H9 (cell line): ENCODE results near the gene PTPRB. TPM values are rescaled to one million over a fixed set of nuclear protein-coding genes. Genes with fewer than 3 reads are reported as not detected.

Experiments
- DNase-seq: peaks from one replicate; pipeline ENCODE4 v3.0.0-alpha.2; 2017
- H2AFZ ChIP-seq: one replicate; pipeline ENCODE4 v1.6.1; 2013; ENCODE audit warnings: mild to moderate bottlenecking, low read length, control low read depth, moderate library complexity
- H2AK5ac ChIP-seq: 2 replicates; pipeline ENCODE4 v1.6.1; 2013; ENCODE audit warnings: low read length, control low read depth, mixed read lengths; ENCODE audit not compliant: insufficient read length
- H2BK120ac ChIP-seq: one replicate; pipeline ENCODE4 v1.6.1; 2013; ENCODE audit warnings: low read depth, mild to moderate bottlenecking, low read length, control low read depth, inconsistent platforms; ENCODE audit not compliant: poor library complexity, severe bottlenecking
- H2BK12ac ChIP-seq: 2 replicates; pipeline ENCODE4 v1.6.1; 2013; ENCODE audit warnings: low read length, control low read depth, mixed read lengths, low read depth; ENCODE audit not compliant: insufficient read length
- H2BK15ac ChIP-seq: 2 replicates; pipeline ENCODE4 v1.6.1; 2013; ENCODE audit warnings: low read depth, low read length, control low read depth
- H2BK20ac ChIP-seq: one replicate; pipeline ENCODE4 v1.6.1; 2013; ENCODE audit warnings: low read depth, mild to moderate bottlenecking, low read length, control low read depth, inconsistent platforms; ENCODE audit not compliant: poor library complexity, severe bottlenecking
- H2BK5ac ChIP-seq: 2 replicates; pipeline ENCODE4 v1.6.1; 2013; ENCODE audit warnings: low read length, control low read depth, mixed read lengths; ENCODE audit not compliant: insufficient read length
- H3K14ac ChIP-seq: 2 replicates; pipeline ENCODE4 v1.6.1; 2013; ENCODE audit warnings: low read length, control low read depth; ENCODE audit not compliant: insufficient read depth
- H3K18ac ChIP-seq: 2 replicates; pipeline ENCODE4 v1.6.1; 2013; ENCODE audit warnings: low read depth, mild to moderate bottlenecking, mixed read lengths, low read length, control low read depth; ENCODE audit not compliant: insufficient read length
- H3K23ac ChIP-seq: 2 replicates; pipeline ENCODE4 v1.6.1; 2013; ENCODE audit warnings: low read length, control low read depth, mixed read lengths, low read depth; ENCODE audit not compliant: insufficient read length
- H3K23me2 ChIP-seq: 2 replicates; pipeline ENCODE4 v1.6.1; 2013; ENCODE audit warnings: low read depth, mild to moderate bottlenecking, mixed read lengths, low read length, control low read depth; ENCODE audit not compliant: insufficient read length, poor library complexity, severe bottlenecking
- H3K27ac ChIP-seq: 2 replicates; pipeline ENCODE4 v1.5.1; 2013; ENCODE audit warnings: low read length, control low read depth, mixed read lengths, low read depth; ENCODE audit not compliant: insufficient read length
- H3K27me3 ChIP-seq: 2 replicates; pipeline ENCODE4 v1.6.1; 2013; ENCODE audit warnings: low read length, control low read depth, inconsistent platforms; ENCODE audit not compliant: insufficient read depth
- H3K4ac ChIP-seq: 2 replicates; pipeline ENCODE4 v1.6.1; 2013; ENCODE audit warnings: low read depth, mild to moderate bottlenecking, control low read depth, inconsistent platforms, low read length, moderate library complexity
- H3K4me1 ChIP-seq: 2 replicates; pipeline ENCODE4 v1.6.1; 2013; ENCODE audit warnings: low read length, control low read depth, inconsistent platforms; ENCODE audit not compliant: insufficient read depth
- H3K4me2 ChIP-seq: 2 replicates; pipeline ENCODE4 v1.6.1; 2013; ENCODE audit warnings: low read length, control low read depth, mixed read lengths; ENCODE audit not compliant: insufficient read length, insufficient read depth
- H3K56ac ChIP-seq: 2 replicates; pipeline ENCODE4 v1.6.1; 2013; ENCODE audit warnings: low read depth, mild to moderate bottlenecking, mixed read lengths, low read length, control low read depth; ENCODE audit not compliant: insufficient read length
- H3K79me1 ChIP-seq: 2 replicates; pipeline ENCODE4 v1.6.1; 2013; ENCODE audit warnings: low read depth, mild to moderate bottlenecking, moderate library complexity, low read length, control low read depth, inconsistent platforms; ENCODE audit not compliant: insufficient read depth, poor library complexity, severe bottlenecking
- H3K79me2 ChIP-seq: 2 replicates; pipeline ENCODE4 v1.6.1; 2013; ENCODE audit warnings: low read length, control low read depth, inconsistent platforms; ENCODE audit not compliant: insufficient read depth
- H3K9ac ChIP-seq: 2 replicates; pipeline ENCODE4 v1.6.1; 2013; ENCODE audit warnings: low read length, control low read depth, mixed read lengths; ENCODE audit not compliant: insufficient read length; ENCODE audit errors: extremely low read depth
- H3K9me3 ChIP-seq: one replicate; pipeline ENCODE4 v1.6.1; 2013; ENCODE audit warnings: low read depth, low read length, inconsistent platforms; ENCODE audit not compliant: control insufficient read depth
- H3T11ph ChIP-seq: one replicate; pipeline ENCODE4 v1.6.1; 2013; ENCODE audit warnings: mild to moderate bottlenecking, low read length, control low read depth, inconsistent platforms
- H4K20me1 ChIP-seq: one replicate; pipeline ENCODE4 v1.6.1; 2013; ENCODE audit not compliant: control insufficient read depth, insufficient read length, insufficient read depth
- H4K5ac ChIP-seq: 2 replicates; pipeline ENCODE4 v1.6.1; 2013; ENCODE audit warnings: low read depth, mild to moderate bottlenecking, mixed read lengths, low read length, control low read depth; ENCODE audit not compliant: insufficient read length
- H4K8ac ChIP-seq: replicated peaks from 2 replicates; pipeline ENCODE4 v1.6.1; 2013; ENCODE audit warnings: low read length, control low read depth, mixed read lengths, low read depth; ENCODE audit not compliant: insufficient read length
- H4K91ac ChIP-seq: 2 replicates; pipeline ENCODE4 v1.6.1; 2013; ENCODE audit warnings: low read depth, mild to moderate bottlenecking, moderate library complexity, mixed read lengths, low read length, control low read depth; ENCODE audit not compliant: insufficient read length
- H3K27ac Mint-ChIP-seq, 3 experiments: 2 replicates in 2 of 3; 3 replicates in 1 of 3; pipeline ENCODE4 v1.8.0; 2020 to 2021; ENCODE audit warnings: mixed read lengths in 3 of 3, mild to moderate bottlenecking in 1 of 3, moderate library complexity in 1 of 3
- H3K27me3 Mint-ChIP-seq: 2 replicates; pipeline ENCODE4 v1.8.0; 2021; ENCODE audit warnings: low read depth, mild to moderate bottlenecking, moderate library complexity, mixed read lengths
- H3K36me3 Mint-ChIP-seq, 3 experiments: 2 replicates in 2 of 3; 3 replicates in 1 of 3; pipeline ENCODE4 v1.8.0; 2020 to 2021; ENCODE audit warnings: low read depth in 3 of 3, mixed read lengths in 3 of 3; ENCODE audit not compliant: insufficient read depth in 1 of 3
- H3K4me1 Mint-ChIP-seq, 2 experiments: 2 replicates each; pipeline ENCODE4 v1.8.0; 2020; ENCODE audit warnings: mixed read lengths in 2 of 2
- H3K4me3 Mint-ChIP-seq, 2 experiments: 2 replicates in 1 of 2; 3 replicates in 1 of 2; pipeline ENCODE4 v1.8.0; 2020 to 2021; ENCODE audit warnings: mild to moderate bottlenecking in 2 of 2, mixed read lengths in 2 of 2, moderate library complexity in 1 of 2
- H3K9me3 Mint-ChIP-seq, 2 experiments: 2 replicates in 1 of 2; 3 replicates in 1 of 2; pipeline ENCODE4 v1.8.0; 2020; ENCODE audit warnings: mild to moderate bottlenecking in 2 of 2, mixed read lengths in 2 of 2, moderate library complexity in 1 of 2
- WGBS: extraction: QIAGEN DNeasy Blood & Tissue Kit; methylation state at CpG from one replicate; pipeline ENCODE4 v1.1.7; 2013; ENCODE audit warnings: missing lambda C conversion rate, low lambda C conversion rate, mixed read lengths; ENCODE audit not compliant: insufficient read length; ENCODE audit errors: extremely low coverage; 5-methylcytosine and 5-hydroxymethylcytosine counted together
- total RNA-seq: library from RNA; stranded (reverse); gene quantifications from 2 replicates; pipeline ENCODE4 v1.2.1, GENCODE V29; 2021
- TF ChIP-seq, protein P1 (sequence below): fragments of 200-600 bp; sonication (generic); conservative IDR thresholded peaks from 3 replicates; pipeline ENCODE4 v1.8.0; 2021; ENCODE audit warnings: antibody characterized with exemption, mild to moderate bottlenecking

Gene PTPRB
- total RNA-seq, 1 experiment from 2014 or later, result 1.4 TPM

DNA sequence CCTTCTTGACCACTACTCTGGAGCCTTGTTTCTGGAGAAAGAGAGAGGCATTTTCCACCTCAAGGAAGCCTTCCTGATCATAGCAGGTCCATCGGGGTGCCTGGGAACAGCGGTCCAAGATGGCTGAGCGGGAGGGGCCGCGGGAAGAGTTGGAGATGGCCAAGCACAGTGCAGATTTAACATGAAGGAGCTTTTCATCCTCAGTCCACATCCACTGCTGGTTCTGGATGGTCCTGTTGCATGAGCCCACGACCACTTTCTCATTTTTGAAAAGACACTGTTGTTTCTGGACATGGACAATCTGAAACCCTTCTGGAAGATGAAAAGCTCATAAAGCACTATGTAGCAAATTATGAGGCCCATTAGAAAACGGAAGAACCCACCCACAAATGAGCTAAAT is 1.5 kb downstream of the PTPRB start:
- no peak overlapping the region for H2AK5ac ChIP-seq
- no peaks in the 10 kb centered on the region for H3K79me2 ChIP-seq
- H2BK12ac ChIP-seq, result no peak overlapping the region
- no peaks in the 10 kb centered on the region for H4K20me1 ChIP-seq
- no peaks in the 10 kb centered on the region for H3K27me3 Mint-ChIP-seq
- no peak overlapping the region for H3K23ac ChIP-seq
- 0 out of 2 replicates have a peak, but pooled peaks cover 4% of the 10 kb centered on the region for H3K4me1 ChIP-seq
- no peaks in the 10 kb centered on the region for H3K4me1 Mint-ChIP-seq
- no peak overlapping the region for H2BK5ac ChIP-seq
- DNase-seq, result no peak
- H3T11ph ChIP-seq, result no peak overlapping the region
- no peak overlapping the region for H4K91ac ChIP-seq
- no peak overlapping the region; a peak in 1 of 7 replicates for H3K27ac Mint-ChIP-seq
- no peak overlapping the region for H2BK20ac ChIP-seq
- no peak overlapping the region for H3K14ac ChIP-seq
- H3K4ac ChIP-seq, result no peak overlapping the region
- no peak overlapping the region for H4K8ac ChIP-seq
- H3K4me3 Mint-ChIP-seq, result no peak overlapping the region
- H3K18ac ChIP-seq, result no peak overlapping the region
- no peaks in the 10 kb centered on the region for H3K36me3 Mint-ChIP-seq
- WGBS, result no CpG with 5 or more reads among the region's 7 CpGs
- no peaks in the 10 kb centered on the region for H3K9me3 Mint-ChIP-seq
- H3K79me1 ChIP-seq, result no peaks in the 10 kb centered on the region
- H3K27ac ChIP-seq, result no peak overlapping the region
- no peak overlapping the region for H4K5ac ChIP-seq
- H3K9ac ChIP-seq, result no peak overlapping the region
- no peak overlapping the region for H2AFZ ChIP-seq
- no peaks in the 10 kb centered on the region for H3K9me3 ChIP-seq
- TF ChIP-seq, protein P1, sequence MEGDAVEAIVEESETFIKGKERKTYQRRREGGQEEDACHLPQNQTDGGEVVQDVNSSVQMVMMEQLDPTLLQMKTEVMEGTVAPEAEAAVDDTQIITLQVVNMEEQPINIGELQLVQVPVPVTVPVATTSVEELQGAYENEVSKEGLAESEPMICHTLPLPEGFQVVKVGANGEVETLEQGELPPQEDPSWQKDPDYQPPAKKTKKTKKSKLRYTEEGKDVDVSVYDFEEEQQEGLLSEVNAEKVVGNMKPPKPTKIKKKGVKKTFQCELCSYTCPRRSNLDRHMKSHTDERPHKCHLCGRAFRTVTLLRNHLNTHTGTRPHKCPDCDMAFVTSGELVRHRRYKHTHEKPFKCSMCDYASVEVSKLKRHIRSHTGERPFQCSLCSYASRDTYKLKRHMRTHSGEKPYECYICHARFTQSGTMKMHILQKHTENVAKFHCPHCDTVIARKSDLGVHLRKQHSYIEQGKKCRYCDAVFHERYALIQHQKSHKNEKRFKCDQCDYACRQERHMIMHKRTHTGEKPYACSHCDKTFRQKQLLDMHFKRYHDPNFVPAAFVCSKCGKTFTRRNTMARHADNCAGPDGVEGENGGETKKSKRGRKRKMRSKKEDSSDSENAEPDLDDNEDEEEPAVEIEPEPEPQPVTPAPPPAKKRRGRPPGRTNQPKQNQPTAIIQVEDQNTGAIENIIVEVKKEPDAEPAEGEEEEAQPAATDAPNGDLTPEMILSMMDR, result no peak
- H3K4me2 ChIP-seq, result no peak overlapping the region
- no peak overlapping the region for H3K56ac ChIP-seq
- no peaks in the 10 kb centered on the region for H3K23me2 ChIP-seq
- no peak overlapping the region for H2BK120ac ChIP-seq
- H3K27me3 ChIP-seq, result no peaks in the 10 kb centered on the region
- H2BK15ac ChIP-seq, result no peak overlapping the region; the same call in 1 of the 2 replicates
